Lower leg skin (tissue), 3 donors: ENCODE data around the gene POU6F2.

Experiments used
- CTCF ChIP-seq, 3 donors: fragments of 450-650 bp; IDR thresholded peaks; one replicate each; pipeline ENCODE4 v1.5.1; 2016; ENCODE audit warnings: antibody characterized with exemption in 3 of 3, mild to moderate bottlenecking in 3 of 3, moderate library complexity in 2 of 3
- POLR2A ChIP-seq, 2 donors: fragments of 450-650 bp; IDR thresholded peaks; one replicate each; pipeline ENCODE4 v1.6.1; 2016 to 2017; ENCODE audit warnings: antibody characterized with exemption in 2 of 2, mild to moderate bottlenecking in 1 of 2, moderate library complexity in 1 of 2

GRCh38 chr7:39051279-39051678 is 73.6 kb downstream of the POU6F2 start:
- TF ChIP-seq CTCF (IDR thresholded peaks at IDR 0.05) (no peak), POLR2A (IDR thresholded peaks at IDR 0.05) (no peak)
